Panc1 (cell line): Measurements from ENCODE around the gene ISCU. TPM values are rescaled to one million over a fixed set of nuclear protein-coding genes. Genes with fewer than 3 reads are reported as not detected.

ENCODE experiments used
- ATAC-seq: fragments of 200-7000 bp; cut with Tn5 transposase; 2 replicates; pipeline ENCODE4 v1.9.1; 2020; ENCODE audit warnings: mild to moderate bottlenecking, moderate library complexity
- BruUV-seq: library from RNA; stranded (reverse); fragments of 400-500 nt; replicated peaks from 2 replicates; lab custom pipeline; 2021; lab: Mats Ljungman, UMichigan
- CTCF ChIA-PET: fragments of 300-600 bp; sonication (Branson Sonifier 250); formaldehyde crosslinking; loops from one replicate; lab custom pipeline; 2022; ENCODE audit warnings: antibody characterized with exemption; lab: Charles Lee
- POLR2A ChIA-PET: fragments of 300-600 bp; sonication (Branson Sonifier 250); formaldehyde crosslinking; loops from one replicate; lab custom pipeline; 2022; ENCODE audit warnings: antibody characterized with exemption; lab: Charles Lee
- DNase-seq: peaks from one replicate; pipeline ENCODE4 v3.0.0-alpha.2; 2010; ENCODE audit warnings: low read depth, low spot score
- H3K27ac ChIP-seq: 2 replicates; pipeline ENCODE4 v1.5.1; 2011; ENCODE audit warnings: mild to moderate bottlenecking, low read length, inconsistent platforms
- H3K27me3 ChIP-seq: fragments of 200-500 bp; sonication (Bioruptor generic); 2 replicates; pipeline ENCODE4 v1.6.0; 2014; ENCODE audit warnings: low read length, inconsistent platforms; ENCODE audit not compliant: control insufficient read depth, insufficient read depth
- H3K36me3 ChIP-seq: fragments of 200-500 bp; sonication (Bioruptor generic); 2 replicates; pipeline ENCODE4 v1.5.1; 2014; ENCODE audit warnings: inconsistent platforms, mild to moderate bottlenecking, low read length, moderate library complexity; ENCODE audit not compliant: control insufficient read depth, insufficient read depth
- H3K4me1 ChIP-seq: 2 replicates; pipeline ENCODE4 v1.5.1; 2011; ENCODE audit warnings: inconsistent platforms, mild to moderate bottlenecking, low read length, moderate library complexity; ENCODE audit not compliant: control insufficient read depth, insufficient read depth
- H3K4me3 ChIP-seq, 2 experiments: 2 replicates each; pipeline ENCODE4 v1.5.1; 2011 to 2012; ENCODE audit warnings: low read depth in 2 of 2, low read length in 2 of 2, mild to moderate bottlenecking in 2 of 2, inconsistent platforms in 1 of 2, moderate library complexity in 1 of 2
- H3K9me3 ChIP-seq: fragments of 200-500 bp; sonication (Bioruptor generic); 2 replicates; pipeline ENCODE4 v1.5.1; 2014; ENCODE audit warnings: low read depth, mild to moderate bottlenecking, inconsistent platforms, low read length, moderate library complexity; ENCODE audit not compliant: control insufficient read depth, insufficient read depth
- CTCF ChIP-seq: fragments of 450-650 bp; IDR thresholded peaks from 2 replicates; pipeline ENCODE4 v1.5.1; 2017; ENCODE audit warnings: mild to moderate bottlenecking
- POLR2AphosphoS5 ChIP-seq: IDR thresholded peaks from 2 replicates; pipeline ENCODE4 v1.6.1; 2012; ENCODE audit warnings: mild to moderate bottlenecking, low read depth, low read length, moderate library complexity
- REST ChIP-seq, 2 experiments: IDR thresholded peaks; 2 replicates each; pipeline ENCODE4 v1.6.1; 2011 to 2012; ENCODE audit warnings: low read depth in 2 of 2, control low read depth in 1 of 2, low read length in 1 of 2, mild to moderate bottlenecking in 1 of 2, moderate library complexity in 1 of 2; ENCODE audit not compliant: insufficient read depth in 1 of 2
- SIN3A ChIP-seq: IDR thresholded peaks from 2 replicates; pipeline ENCODE4 v1.6.1; 2012; ENCODE audit warnings: low read depth, mild to moderate bottlenecking, low read length, moderate library complexity, borderline replicate concordance; ENCODE audit not compliant: insufficient read depth
- TCF7L2 ChIP-seq: IDR thresholded peaks from 2 replicates; pipeline ENCODE4 v1.6.1; 2011; ENCODE audit warnings: mild to moderate bottlenecking, low read depth, low read length, inconsistent platforms
- in situ Hi-C: cut with HindIII; loops from 2 replicates; pipeline ENCODE4 v1.10.0; 2016; ENCODE audit warnings: low sequenced_read_pairs, low pct_unique_long_range_greater_than_20kb
- intact Hi-C: fragments of 100-400 bp; cut with micrococcal nuclease; formaldehyde crosslinking; loops from one replicate; pipeline ENCODE4 v1.10.0; 2022; ENCODE audit not compliant: unreplicated experiment
- total RNA-seq: library from RNA; stranded (reverse); gene quantifications from one replicate; pipeline ENCODE4 v1.2.1, GENCODE V29; 2021; ENCODE audit not compliant: unreplicated experiment

The ISCU gene
- total RNA-seq, 1 experiment from 2014 or later, result 66.1 TPM

- in situ Hi-C loops, result no loop called here
- Histone ChIP-seq H3K27me3 (no peaks in the 10 kb centered on the region), H3K4me1 (peaks cover 15% of the 10 kb centered on the region), H3K27ac (no peak overlapping the region), H3K4me3 (no peak overlapping the region), H3K9me3 (no peaks in the 10 kb centered on the region), H3K36me3 (peaks cover 27% of the 10 kb centered on the region)
- no TSS peak for BruUV-seq
- ATAC-seq, result no peak
- DNase-seq, result no peak
- intact Hi-C loops, result no loop called here
- ChIA-PET POLR2A (interaction anchor here (0.5 to 0.6 kb wide), 2 partner anchors 17 to 119 kb away, joined by 3 to 7 read pairs; no protein-coding TSS in a partner anchor), CTCF (interaction anchor here (1.5 kb wide), 1 partner anchor 49 kb away, joined by 5 read pairs; no protein-coding TSS in a partner anchor)
- TF ChIP-seq POLR2AphosphoS5, result no peak
- TF ChIP-seq CTCF, result no peak
- TF ChIP-seq SIN3A, result no peak
- no peak for TF ChIP-seq TCF7L2
- no peak for TF ChIP-seq REST (IDR thresholded peaks at IDR 0.05; ENCODE audit: insufficient read depth in 1 of 2, low read depth in 2 of 2, low read length in 1 of 2)
Observed at GRCh38 chr12:108568338-108569154, 6.2 kb downstream of the ISCU start.

GRCh38 chr12:108570743-108571608, 8.6 kb downstream of the ISCU start:
- H3K36me3 ChIP-seq, result peaks cover 10% of the 10 kb centered on the region
- peak; percentile 56; the same call in 1 of the 2 replicates for TF ChIP-seq CTCF
- TF ChIP-seq TCF7L2, result no peak
- intact Hi-C loops, result no loop called here
- DNase-seq, result no peak
- no peaks in the 10 kb centered on the region for H3K9me3 ChIP-seq
- in situ Hi-C loops, result no loop called here
- no peak overlapping the region for H3K27ac ChIP-seq
- H3K27me3 ChIP-seq, result no peaks in the 10 kb centered on the region
- no peak overlapping the region for H3K4me3 ChIP-seq
- no TSS peak for BruUV-seq
- peaks cover 2% of the 10 kb centered on the region for H3K4me1 ChIP-seq
- ATAC-seq, result peak; percentile 56; the same call in 1 of the 2 replicates
- ChIA-PET CTCF (interaction anchor here (1.5 kb wide), 1 partner anchor 47 kb away, joined by 8 read pairs; no protein-coding TSS in a partner anchor), POLR2A (no interaction called here)
